ENCODE data around the gene USP48.
A peak's percentile ranks its signal among the peaks of the same experiment; 100 is the strongest.
"Not testable (repeated sequence)": the region's sequence is repeated elsewhere in the genome, so short reads cannot be mapped to it uniquely, and the experiment has no call there.

The USP48 gene

DNA sequence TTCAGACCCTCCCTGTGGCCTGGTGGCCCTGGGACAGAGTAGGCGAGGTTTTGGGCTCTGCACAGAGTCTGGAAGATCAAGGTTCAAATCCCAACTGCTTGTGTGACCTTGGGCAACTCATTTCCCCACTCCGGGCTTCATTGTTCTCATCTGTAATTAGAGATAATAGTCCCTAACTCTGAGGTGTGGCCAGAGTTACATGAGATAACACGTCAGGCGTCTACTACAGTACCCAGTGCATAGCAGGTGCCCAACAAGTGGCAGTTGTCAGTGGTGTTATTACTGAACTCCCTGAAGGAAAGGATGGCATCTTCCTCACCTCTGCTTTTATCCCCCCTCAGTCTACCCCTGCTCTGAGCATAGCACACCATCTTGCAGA is 134.6 kb downstream of the USP48 start:
- peak; percentile 89 for DNase-seq

DNA sequence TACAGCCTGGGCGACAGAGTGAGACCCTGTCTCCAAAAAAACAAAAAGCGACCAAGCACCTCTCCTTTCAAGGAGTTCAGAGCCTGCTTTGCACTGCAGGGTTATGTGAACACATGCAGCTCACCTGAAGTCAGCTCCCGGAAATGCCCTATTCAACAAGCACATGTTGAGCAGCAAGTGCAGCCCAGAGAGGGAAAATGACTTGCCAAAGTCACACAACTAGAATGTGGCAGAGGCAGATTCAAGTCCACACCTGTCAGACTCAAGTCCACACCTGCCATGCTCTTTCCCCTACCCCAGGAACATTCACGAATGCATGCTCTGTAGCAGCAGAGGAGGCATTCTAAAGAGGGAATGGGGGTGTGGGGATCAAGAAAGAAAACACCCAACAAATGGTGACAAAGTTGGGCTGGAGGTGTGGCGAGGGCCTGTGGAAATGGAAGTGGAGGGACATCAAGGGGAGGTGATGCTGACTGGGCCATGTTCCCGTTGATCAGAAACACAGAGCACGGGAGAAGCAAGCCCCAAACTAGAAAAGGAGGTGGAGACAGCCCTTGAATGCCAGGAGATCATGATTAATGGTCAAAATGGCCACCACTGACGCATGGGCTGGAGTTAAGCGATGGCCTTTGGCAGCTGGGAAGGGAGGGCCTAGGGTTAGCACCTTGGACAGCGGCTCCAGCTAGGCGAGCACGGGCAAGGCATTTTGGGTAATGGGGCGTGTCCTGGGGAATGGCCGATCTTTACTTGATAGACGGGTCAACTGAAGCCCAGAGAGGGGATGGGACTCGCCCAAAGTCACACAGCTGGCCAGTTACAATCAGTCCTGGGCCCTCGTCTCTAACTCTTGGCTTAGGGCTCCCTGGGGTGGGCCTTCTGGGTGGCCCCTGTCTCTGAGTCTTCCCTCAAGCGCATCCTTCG is 135.3 kb downstream of the USP48 start:
- peak; percentile 96 for DNase-seq

DNA sequence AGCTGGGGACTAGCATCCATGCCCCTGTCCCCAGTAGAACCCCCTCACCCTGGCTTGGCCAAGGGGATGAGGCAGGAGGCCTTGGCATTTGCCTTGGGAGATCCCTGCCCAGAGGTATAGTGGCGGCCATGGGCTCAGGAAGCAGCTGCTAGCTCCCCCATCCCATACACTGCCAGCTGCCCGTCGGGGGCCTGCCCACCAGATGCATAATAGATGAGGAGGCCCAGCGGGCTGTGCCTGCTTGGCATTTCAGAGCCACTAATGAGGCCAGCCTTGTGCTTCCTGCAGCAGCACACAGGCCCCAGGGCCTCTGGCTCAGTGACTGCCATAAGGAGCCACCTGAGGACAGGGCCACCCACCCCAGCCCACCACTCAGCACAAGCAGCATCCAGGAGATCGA is 137.4 kb downstream of the USP48 start:
- DNase-seq, result no peak

DNA sequence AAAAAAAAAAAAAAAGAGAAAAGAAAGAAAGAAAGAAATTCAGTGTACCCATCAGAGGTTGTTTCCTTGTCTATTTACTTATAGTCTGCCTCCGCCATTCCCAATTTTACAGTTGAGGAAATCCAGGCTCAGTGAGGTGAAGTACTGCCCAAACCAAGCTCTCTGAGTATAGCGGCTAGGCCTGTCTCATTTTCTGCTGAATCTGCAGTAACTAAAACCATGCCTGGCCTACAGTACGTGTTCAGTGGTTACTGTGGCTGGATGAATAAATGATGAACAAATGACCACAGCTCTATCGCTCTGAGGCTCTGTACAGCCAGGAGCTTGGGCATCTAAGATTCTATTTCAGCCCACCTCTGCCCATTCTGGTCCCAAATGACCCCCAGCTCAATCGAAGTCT is 138.0 kb downstream of the USP48 start:
- DNase-seq, result no peak

DNA sequence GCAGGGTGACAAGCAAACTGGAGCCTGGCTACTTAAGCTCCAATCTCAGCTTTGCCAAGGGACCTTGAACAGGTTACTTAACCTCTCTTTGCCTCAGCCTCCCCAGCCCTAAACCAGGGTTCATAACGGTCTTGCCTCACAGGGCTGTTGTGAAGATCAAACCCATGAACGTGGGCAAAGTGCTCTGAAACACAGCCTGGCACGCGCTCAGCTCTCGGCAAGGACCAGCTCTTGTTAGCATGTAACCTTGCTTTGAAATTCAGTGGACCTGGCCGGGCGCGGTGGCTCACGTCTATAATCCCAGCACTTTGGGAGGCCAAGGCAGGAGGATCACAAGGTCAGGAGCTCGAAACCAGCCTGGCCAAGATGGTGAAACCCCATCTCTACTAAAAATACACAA is 138.6 kb downstream of the USP48 start:
- DNase-seq, result no peak

DNA sequence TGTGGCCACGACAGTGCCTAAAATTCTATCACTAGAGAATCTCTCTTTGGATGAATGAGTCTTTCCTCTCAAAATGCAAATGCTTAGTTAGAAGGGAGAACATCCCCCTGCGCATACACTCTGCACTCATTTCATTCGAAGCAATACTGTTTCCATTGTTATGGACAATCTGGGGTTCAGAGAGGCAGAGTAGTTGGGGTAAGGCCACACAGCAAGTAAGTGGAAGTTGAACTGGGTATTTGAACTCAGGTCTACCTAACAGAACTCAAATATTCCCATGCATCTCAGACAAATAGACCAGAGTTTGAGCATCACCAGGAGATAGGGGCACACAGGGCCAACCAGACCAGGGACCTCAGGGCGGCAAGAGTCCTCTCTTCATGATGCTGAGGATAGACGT is 139.3 kb downstream of the USP48 start:
- no peak for DNase-seq

DNA sequence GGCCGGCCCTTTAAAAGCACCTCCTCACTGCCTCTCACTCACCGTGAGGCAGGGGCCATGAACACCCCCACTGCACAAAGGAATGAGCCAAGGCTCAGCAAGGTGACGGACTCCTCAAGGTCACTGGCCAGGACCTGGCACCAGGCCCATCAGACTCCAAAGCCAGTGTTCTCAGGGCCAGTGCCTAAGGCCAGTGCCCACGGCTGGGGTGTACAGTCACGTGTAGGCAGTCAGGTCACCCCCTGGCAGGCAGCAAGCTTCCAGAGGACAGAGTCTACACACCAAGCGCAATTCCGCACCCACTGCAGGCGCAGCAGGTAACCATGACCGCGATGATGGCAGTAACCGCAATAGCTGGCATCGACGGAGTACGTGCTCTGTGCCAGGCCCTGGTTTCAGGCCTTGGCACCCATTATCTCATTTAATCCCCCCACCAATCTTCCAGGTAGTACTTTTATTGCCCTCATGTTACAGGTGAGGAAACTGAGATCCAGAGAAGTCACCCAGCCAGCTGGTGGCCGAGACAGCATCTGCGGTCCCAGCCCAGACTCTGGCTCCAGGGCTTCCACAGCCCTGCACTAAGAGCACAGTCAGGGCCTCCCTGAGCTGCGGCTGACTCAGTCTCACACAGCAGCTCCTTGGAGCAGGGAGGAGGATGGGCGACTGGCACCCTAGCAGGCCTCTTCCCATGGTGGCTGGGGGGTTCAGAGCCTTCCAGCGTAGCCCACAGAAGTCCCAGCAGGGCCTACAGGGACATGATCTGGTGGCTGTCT is 140.8 kb downstream of the USP48 start:
- DNase-seq, result no peak

DNA sequence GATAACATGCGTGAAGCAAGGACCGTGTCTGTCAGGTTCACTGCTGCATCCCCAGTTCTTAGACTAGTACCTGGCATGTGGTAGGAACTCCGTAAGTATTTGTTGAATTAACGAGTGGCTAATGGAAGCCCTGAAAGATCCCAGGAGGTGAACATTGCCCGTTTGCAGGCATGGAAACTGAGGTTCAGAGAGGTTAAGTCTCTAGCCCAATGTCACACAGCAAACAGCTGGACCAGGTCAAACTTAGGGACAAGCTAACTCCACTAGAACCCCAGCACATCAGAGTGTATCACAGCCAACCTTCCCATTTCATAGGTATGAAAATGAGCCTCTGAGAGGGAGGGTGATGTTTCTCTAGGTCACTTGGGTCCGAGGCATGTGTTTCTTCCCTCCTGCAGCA is 141.4 kb downstream of the USP48 start:
- no peak for DNase-seq

DNA sequence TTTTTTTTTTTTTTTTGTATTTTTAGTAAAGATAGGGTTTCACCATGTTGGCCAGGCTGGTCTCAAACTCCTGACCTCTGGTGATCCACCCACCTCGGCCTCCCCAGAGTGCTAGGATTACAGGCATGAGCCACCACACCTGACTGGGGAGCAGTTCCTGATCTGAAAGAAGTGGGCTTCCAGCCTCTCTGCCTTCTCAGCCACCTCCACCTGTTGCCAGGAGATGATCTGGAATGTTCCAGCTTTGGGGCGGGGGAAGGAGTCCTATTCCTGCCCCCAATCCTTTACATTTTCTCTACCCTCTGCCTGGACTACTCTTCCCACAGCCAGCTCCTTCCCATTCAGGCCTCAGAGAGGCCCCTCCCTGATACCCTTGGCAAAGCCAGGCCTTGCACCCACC is 141.9 kb downstream of the USP48 start:
- DNase-seq, result no peak

DNA sequence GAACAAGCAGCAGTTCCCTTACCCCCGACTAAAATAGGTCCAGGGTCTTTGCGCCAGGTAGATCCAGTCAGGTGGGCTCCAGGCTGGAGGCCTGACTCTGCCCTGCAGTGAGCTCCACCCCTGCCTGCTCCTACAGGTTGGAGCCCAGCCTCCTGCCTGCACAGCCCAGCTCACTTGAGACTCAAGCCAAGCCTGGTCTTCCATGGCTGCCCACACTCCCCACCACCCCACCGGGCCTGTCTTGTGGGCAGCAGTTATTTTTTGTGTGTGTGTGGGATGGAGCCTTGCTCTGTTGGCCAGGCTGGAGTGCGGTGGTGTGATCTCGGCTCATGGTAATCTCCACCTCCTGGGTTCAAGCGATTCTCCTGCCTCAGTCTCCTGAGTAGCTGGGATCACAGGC is 142.3 kb downstream of the USP48 start:
- no peak for DNase-seq

DNA sequence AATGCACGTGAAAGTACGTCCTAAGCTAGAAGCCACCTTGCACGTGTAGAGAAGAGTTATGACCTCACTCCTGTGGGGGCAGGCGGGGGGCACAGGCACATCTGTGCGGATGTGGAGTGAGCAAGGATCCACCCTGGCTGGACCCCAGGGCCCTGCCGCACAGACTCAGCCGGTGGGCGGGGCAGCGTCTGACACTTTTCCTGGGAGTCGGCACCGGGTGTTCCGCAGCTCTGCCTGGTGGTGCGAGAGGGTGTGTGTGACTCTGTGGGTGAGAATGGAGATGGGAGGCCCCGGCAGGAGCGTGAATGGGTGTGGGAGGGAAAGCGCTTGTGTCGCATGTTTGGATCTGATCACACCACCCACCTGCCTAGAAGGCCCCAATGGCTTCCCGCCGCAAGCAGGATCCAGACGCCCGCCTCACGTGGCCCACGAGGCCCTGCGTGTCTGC is 143.3 kb downstream of the USP48 start:
- DNase-seq, result no peak

DNA sequence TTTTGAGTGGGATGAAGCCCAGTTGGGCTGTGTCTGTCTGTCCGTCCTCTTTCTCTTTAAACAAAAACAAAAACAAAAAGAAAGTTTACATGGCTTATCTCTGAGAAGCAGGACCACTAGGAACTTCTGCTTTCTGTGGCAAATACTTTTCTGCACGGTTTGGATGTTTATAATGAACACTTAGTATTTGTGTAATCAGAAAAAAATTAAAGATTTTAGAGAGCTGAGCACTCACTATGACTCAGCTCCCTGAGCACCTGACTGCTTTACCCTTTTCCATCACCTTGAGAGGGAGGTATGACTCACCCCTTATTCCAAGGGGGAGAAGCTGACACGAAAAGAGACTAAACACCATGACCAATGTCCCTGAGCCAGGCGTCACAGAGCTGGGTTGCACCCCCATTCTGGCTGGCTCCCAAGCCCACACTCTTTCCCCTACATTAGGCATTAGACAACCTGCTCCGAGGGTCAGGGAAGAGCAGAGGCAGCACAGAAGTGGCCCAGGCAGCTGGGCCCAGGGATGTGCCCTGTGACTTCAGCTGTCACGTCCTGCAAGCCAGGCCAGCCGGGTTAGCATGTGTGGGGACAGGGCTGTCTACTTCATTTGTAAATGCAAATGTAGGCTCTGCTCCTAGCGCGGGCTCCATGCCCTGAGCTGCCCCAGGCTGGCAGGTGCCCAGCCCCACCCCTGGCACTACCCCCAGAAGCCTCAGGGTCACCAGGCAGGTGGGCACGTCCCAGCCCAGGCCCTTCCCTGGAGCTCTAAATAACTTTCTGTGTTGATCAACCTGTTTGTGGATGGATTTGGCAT is 144.2 kb downstream of the USP48 start:
- peak; percentile 73 for DNase-seq

DNA sequence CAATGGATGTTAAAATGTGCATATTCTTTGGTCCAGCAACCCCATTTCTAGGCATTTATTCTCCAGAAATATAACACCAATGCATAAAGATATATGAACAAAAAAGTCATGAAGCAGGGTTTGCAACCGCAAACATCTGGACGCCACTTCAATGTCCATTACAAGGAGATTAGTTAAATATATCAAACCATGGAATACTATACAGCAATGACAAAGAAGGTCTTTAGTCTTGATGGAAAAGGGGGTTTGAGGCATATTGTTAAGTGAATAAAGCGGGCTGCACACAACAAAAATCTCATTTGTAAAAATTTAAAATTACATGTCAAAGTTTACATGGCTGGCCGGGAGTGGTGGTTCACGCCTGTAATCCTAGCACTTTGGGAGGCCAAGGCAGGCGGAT is 145.4 kb downstream of the USP48 start:
- no peak for DNase-seq

DNA sequence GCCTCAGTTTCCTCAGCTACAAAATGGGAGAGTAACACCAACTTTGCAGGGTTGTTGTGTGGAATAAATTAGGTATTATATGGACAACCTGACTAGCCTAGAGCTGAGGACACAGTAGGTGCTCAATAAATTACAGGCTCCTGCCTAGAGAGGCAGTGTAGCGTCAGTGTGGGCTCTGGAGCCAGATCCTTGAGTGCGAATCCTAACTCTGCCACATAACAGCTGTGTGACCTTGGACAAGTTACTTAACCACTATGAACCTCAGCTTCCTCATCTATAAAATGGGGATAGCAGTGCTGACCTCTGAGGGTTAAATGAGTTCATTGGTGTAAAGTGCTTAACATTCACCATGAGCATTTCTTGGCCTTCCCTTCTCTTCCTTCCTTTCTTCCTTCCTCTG is 146.9 kb downstream of the USP48 start:
- no peak for DNase-seq

DNA sequence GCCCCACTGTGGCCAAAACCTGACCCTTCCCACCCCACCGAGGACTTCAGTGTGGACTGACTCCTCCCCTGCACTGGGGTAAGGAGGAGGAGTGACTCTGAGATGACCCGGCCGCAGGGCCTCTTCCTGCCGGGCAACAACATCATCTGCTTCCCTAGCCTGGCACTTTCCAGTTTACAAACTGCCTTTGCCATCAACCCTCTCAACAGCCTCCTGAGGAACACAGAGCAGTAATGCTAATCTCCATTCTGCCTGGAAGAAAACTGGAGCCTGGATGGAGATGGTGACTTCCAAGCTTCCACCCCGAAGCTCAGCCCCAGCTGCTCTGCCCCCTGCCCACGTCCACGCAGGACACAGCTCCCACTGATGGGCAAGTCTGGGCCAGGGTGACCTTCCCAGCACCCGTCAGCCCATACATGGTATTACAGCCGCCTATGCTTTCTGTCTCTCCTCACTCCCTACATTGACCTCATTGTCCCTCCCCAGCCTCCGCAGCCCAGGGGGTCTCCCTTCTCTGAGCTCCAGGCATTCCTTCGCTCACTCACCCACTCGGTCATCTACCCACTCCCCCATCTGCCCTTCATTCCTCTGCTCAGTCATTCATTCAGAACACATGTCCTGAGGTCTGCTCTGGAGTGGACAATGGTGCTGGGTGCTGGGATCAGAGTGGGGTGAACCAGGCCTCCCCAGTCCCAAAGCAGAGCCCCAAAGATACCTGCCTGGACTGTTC is 148.0 kb downstream of the USP48 start:
- no peak for DNase-seq

DNA sequence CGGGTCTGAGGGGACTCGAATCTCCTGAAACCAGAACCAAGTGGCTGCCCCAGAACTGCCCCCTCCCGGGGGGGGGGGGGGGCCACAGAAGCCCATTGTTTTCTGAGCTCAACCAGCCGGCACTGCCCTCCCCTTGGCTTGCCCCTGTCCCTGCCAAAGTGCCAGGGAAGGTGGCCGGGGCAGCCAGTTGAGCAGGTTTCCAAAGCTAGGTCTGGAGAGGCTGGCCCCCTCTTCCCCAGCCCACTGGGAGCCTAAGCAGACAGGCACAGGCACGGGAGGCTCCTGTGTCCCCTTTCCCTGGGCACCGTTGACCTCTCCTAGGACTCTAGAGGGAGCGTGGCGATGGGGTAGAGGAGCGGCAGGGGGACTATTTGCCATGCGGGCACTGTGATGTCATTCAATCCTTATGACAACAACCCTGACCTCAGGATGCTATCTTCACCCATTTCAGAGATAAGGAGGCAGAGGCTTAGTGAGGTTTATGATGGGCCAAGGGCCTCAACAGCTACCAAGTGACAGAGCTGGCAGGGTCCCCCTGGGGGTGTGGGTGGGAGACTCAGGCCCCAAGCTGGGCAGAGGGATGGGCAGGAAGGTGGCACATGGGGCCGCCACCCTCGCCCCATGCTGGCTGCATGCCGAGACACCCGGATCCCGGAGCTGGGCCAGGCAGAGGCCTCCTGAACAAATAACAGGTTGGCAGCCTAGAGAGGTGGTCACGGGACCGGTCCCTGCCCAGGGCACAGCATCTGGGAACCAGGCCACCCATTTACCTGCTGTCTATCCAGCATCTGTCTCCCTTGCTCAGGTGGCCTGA is 148.8 kb downstream of the USP48 start:
- DNase-seq, result no peak

DNA sequence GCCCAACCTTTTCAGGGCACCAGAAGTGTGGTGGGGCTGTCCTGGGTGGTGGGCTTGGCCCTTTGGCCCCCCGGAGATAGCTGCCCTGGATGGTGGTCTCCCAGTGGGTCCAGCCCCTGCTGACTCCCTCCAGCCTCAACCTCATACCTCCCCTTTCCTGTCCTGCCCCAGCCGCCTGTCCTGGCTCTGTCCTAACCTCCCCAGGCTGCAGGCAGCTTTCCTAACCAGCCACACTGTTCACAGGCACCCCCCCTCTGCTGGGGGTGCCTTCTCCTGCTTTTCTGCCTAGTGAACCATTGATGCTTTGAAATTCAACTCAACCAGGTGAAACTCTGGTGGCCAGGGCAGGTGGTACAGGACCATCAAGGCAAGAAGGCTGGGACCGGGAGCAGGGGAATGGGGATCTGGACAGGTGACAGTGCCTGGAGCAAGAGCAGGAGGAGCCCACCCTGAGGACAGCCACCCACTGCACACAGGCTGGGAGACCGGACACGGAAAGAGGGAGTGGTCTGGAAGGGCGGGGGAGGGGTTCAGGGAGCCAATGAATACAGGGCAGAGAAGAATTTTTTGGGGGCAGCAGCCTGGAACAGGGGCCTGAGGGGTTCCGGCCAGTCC is 149.7 kb downstream of the USP48 start:
- no peak for DNase-seq

DNA sequence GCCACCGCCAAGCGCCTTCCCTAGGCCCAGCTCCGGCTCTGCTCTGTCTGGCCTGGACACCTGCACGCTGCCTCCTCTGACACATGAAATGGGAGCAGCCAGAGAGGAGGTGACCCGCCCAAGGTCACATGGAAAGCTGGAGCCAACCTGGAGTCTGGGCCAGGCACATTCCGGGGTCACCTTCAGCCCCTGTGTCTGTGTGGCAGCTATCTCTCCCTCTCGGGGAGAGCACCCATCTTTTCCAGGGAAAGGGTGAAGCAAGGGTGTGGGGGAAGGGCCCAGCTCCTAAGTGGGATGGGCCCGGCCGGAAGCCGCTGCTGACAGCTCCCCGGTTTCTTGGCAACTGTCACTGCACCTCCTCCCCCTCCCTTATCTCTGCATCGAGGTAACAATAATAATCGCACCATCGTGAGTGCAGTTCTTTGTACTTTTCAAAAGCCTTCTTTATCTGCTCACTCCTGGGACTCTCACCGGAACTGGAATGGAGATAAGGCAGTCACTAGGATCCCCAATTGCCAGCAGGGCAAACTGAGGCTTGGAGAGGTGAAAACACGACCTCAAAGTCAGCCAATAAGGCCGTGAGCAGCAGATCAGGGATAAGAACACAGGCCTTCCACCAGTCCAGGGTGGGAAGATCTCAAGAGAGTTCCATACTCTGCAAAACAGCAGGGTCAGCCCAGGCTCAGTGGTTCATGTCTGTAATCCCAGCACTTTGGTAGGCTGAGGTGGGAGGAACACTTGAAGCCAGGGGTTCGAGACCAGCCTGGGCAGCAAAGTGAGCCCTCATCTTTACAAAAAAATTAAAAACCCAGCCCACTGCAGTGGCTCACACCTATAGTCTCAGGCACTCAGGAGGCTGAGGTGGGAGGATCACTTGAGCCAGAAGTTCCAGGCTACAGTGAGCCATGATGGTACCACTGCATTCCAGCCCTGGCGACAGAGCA is 150.7 kb downstream of the USP48 start:
- DNase-seq, result peak; percentile 87

DNA sequence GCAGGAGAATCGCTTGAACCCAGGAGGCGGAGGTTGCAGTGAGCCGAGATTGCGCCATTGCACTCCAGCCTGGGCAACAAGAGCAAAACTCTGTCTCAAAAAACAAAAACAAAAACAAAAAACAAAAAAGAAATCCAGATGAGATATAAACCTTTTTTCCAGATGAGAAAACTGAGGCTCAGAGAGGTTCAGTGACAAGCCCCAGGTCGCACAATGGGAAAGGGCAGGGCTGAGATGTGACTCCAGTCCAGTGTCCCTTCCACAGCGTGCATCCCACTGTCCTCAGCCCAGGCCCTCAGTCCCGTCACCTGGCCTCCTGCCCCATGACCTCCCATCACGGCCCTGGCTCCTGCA is 151.4 kb downstream of the USP48 start:
- not testable (repeated sequence) for DNase-seq
